ENCODE data around the gene TUBB4A.
A peak's percentile ranks its signal among the peaks of the same experiment; 100 is the strongest.
"Not testable (repeated sequence)": the region's sequence is repeated elsewhere in the genome, so short reads cannot be mapped to it uniquely, and the experiment has no call there.

The TUBB4A gene

GRCh38 chr19:6501740-6502648, at the start of gene TUBB4A:
TSS of gene TUBB4A (minus strand) at chr19:6502309. CDS start at chr19:6502212, 97 bp downstream.
- DNase-seq, result peak; percentile 69

GRCh38 chr19:6551091-6551490, 49.0 kb upstream of the TUBB4A start:
- DNase-seq, result no peak

GRCh38 chr19:6550679-6551078, 48.6 kb upstream of the TUBB4A start:
- DNase-seq, result not testable (repeated sequence)

DNA sequence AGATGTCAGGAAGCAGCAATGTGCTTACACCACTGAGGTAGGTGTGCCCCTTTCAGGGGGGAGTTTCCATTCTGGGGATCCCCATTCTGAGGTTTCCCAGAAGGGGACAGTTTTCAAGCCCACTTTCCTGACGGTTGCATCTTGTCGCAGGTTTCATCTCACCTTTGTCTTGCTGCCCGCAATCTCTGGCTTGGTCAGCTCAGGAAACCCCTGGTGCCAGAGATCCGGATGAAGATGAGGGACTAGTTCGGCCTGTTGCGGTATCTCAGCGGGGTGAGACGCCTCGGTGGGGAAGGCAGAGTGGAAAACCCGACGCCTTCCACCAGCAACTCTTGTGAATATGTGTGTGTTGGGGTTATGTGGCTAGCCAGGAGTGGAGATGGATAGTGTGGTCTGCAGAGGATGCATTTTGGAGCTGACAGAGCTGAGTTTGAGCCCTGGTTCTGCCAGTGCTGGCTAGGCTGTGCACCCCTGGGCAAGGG, 41.8 kb upstream of the TUBB4A start:
- no peak for DNase-seq

GRCh38 chr19:6540918-6541689, 39.0 kb upstream of the TUBB4A start:
- no peak for DNase-seq

- DNase-seq, result no peak
Observed at GRCh38 chr19:6539514-6539913, 37.4 kb upstream of the TUBB4A start.

GRCh38 chr19:6535558-6536137, 33.5 kb upstream of the TUBB4A start:
- DNase-seq, result no peak

DNA sequence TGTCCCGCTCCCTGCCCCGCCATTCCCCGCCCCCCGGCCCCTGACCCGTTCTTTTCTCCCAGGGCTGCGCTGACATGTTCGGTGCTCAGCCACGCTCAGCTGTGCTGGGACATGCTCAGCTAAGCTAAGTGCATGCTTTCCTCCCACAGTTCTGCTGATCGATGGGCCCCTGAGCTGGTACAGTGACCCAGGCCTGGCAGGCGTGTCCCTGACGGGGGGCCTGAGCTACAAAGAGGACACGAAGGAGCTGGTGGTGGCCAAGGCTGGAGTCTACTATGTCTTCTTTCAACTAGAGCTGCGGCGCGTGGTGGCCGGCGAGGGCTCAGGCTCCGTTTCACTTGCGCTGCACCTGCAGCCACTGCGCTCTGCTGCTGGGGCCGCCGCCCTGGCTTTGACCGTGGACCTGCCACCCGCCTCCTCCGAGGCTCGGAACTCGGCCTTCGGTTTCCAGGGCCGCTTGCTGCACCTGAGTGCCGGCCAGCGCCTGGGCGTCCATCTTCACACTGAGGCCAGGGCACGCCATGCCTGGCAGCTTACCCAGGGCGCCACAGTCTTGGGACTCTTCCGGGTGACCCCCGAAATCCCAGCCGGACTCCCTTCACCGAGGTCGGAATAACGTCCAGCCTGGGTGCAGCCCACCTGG, 32.5 kb upstream of the TUBB4A start:
- DNase-seq, result no peak

GRCh38 chr19:6533746-6534418, 31.8 kb upstream of the TUBB4A start:
- DNase-seq, result no peak

GRCh38 chr19:6533000-6533328, 30.9 kb upstream of the TUBB4A start:
- DNase-seq, result no peak

DNA sequence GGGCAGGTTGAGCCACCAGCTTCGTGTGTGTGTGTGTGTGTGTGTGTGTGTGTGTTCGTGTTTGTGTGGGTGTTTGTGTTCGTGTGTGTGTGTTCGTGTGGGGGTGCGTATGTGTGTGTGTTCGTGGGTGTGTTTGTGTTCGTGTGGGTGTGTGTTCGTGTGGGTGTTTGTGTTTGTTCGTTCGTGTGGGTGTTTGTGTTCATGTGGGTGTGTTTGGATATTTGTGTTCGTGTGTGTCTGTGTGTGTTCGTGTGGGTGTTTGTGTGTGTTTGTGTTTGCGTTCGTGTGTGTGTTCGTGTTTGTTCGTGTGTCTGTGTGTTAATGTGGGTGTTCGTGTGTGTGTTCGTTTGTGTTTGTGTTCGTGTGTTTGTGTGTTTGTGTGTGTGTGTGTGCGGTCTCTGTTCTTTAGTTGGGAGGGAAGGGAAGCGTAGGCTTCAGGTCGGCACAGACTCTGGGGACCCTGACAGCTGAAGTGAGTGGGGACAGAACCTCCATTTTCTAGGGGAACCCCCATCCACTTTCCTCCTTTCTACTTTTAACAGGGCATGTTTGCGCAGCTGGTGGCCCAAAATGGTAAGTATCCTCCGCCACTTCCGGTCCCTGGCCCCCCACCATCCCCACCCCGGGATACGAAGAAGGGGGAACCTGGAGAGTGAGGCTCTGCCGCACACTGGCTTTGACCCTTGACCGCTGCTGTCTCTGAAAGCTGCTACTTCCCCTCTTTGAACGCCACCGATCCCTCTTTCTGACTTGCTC, 30.3 kb upstream of the TUBB4A start:
- DNase-seq, result peak; percentile 30

GRCh38 chr19:6531956-6532243, 29.8 kb upstream of the TUBB4A start:
- no peak for DNase-seq

GRCh38 chr19:6531163-6531955, 29.2 kb upstream of the TUBB4A start:
- peak; percentile 29 for DNase-seq

- peak; percentile 87 for DNase-seq
Observed at GRCh38 chr19:6530386-6531162, 28.5 kb upstream of the TUBB4A start, which contains the start of gene TNFSF9. TSS of gene TNFSF9 (plus strand) at chr19:6531026. CDS start at chr19:6531037, 11 bp downstream.

- DNase-seq, result no peak
Observed at GRCh38 chr19:6529937-6530385, 27.9 kb upstream of the TUBB4A start.

- no peak for DNase-seq
Observed at GRCh38 chr19:6529351-6529750, 27.2 kb upstream of the TUBB4A start.

DNA sequence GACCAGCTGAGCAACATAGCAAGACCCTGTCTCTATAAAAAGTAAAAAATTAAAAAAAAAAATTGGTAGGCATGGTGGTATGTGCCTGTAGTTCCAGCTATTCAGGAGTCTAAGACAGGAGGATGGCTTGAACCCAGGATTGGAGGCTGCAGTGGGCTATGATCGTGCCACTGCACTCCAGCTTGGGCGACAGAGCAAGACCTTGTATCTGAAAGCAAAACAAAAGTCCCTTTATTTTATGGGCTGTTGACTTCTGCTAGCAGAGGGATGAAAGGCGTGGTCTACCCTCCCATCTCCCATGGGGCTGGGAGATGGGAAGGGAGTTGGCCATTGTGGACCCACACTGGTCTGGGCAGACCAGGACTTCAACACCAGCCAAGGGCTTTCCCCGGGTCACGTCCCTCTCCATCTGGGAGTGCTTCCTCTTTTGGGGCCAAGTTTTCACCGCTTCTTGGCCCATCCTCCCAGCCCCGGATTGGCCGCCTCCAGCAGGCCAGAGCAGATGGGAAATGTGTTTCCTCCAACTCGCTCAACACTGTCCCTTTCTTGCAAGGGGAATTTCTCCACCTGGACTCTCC, 26.5 kb upstream of the TUBB4A start:
- DNase-seq, result no peak

DNA sequence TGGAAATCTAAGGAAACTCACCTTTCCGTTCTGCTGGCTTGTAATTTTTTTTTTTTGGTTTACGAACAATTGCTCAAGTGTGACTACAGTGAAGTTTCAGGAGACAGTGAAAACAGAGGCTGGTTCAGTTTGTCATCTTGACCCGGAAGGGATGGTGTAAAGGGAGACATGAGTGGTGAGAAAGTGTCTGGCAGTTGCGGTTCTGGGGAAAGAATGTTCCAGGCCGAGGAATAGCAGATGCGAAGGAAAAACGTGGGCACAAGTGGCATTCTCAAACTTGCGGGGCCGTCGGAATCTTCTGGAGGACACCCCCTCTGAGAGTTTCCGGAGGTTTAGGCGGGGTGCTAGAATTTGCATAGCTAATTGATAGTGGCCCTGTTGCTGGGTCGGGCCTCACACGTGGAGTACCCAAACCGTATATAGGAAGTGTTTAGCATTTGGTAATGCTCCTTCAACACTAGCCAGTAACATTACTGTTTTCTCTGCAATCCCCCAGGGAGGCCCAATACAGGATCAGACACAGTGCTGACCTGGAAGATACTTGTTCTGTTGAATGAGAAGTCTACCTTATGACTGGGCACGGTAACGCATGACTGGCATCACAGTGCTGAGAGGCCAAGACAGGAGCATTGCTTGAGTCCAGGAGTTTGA, 25.9 kb upstream of the TUBB4A start:
- DNase-seq, result no peak

DNA sequence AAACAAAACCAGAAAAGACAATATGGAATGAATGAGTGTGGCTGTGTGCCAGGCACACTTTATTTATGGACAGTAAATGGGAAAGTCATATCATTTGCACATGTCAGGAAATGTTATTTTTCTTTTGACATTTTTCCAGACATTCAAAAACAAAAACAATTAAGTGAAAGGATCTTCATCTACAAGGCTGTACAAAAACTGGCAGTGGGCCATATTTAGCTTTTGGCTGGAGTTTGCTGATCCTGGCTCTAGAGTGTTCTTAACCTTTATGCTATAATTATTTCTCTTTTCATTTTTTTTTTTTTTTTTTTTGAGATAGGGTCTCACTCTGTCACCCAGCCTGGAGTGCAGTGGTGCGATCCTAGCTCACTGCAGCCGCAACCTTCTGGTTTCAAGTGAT, 22.2 kb upstream of the TUBB4A start:
- no peak for DNase-seq
